Natural killer cell (primary cell): ENCODE measurements around the gene SORCS2. TPM values are rescaled to one million over a fixed set of nuclear protein-coding genes. Genes with fewer than 3 reads are reported as not detected.

Source experiments
- ATAC-seq, 3 donors: fragments of 150-1000 bp in 2 of 3; fragments of 200-7000 bp in 1 of 3; cut with Tn5 transposase; 1 replicate in 1 of 3; 2 replicates in 2 of 3; pipeline ENCODE4 v1.10.0; 2021; ENCODE audit warnings: mild to moderate bottlenecking in 2 of 3, moderate library complexity in 2 of 3
- DNase-seq, 2 donors: peaks; one replicate each; pipeline versions ENCODE4 v3.0.0 to v3.0.0-alpha.2; 2013 to 2021; ENCODE audit warnings: mixed read lengths in 1 of 2
- H3K27ac ChIP-seq: one replicate; pipeline ENCODE4 v1.5.1; 2013; ENCODE audit warnings: mild to moderate bottlenecking, low read length
- H3K27me3 ChIP-seq: one replicate; pipeline ENCODE4 v1.6.1; 2013; ENCODE audit warnings: low read length; ENCODE audit not compliant: control insufficient read depth, insufficient read depth
- H3K36me3 ChIP-seq: one replicate; pipeline ENCODE4 v1.6.1; 2013; ENCODE audit warnings: low read length; ENCODE audit not compliant: control insufficient read depth, insufficient read depth
- H3K4me1 ChIP-seq: one replicate; pipeline ENCODE4 v1.6.1; 2013; ENCODE audit warnings: low read length; ENCODE audit not compliant: control insufficient read depth, insufficient read depth
- H3K4me3 ChIP-seq: one replicate; pipeline ENCODE4 v1.5.1; 2013; ENCODE audit warnings: low read length
- H3K9me3 ChIP-seq: one replicate; pipeline ENCODE4 v1.6.1; 2013; ENCODE audit warnings: low read length; ENCODE audit not compliant: control insufficient read depth, insufficient read depth
- H3K27ac Mint-ChIP-seq, 2 donors: one replicate each; pipeline ENCODE4 v1.8.0; 2022; ENCODE audit warnings: mild to moderate bottlenecking in 2 of 2, mixed read lengths in 2 of 2, moderate library complexity in 1 of 2
- H3K27me3 Mint-ChIP-seq, 2 donors: one replicate each; pipeline ENCODE4 v1.8.0; 2022; ENCODE audit warnings: low read depth in 2 of 2, mixed read lengths in 2 of 2
- H3K36me3 Mint-ChIP-seq: one replicate; pipeline ENCODE4 v1.8.0; 2022; ENCODE audit warnings: mixed read lengths
- H3K4me1 Mint-ChIP-seq, 2 donors: one replicate each; pipeline ENCODE4 v1.8.0; 2022; ENCODE audit warnings: mixed read lengths in 2 of 2
- H3K4me3 Mint-ChIP-seq: one replicate; pipeline ENCODE4 v1.8.0; 2022; ENCODE audit warnings: mild to moderate bottlenecking, moderate library complexity, mixed read lengths
- H3K9me3 Mint-ChIP-seq, 2 donors: one replicate each; pipeline ENCODE4 v1.8.0; 2022; ENCODE audit warnings: mixed read lengths in 2 of 2
- CTCF ChIP-seq: fragments of 200-600 bp; IDR thresholded peaks from one replicate; pipeline ENCODE4 v1.8.0; 2022; ENCODE audit warnings: antibody characterized with exemption
- WGBS: methylation state at CpG from one replicate; pipeline ENCODE4 v1.1.7; 2013; ENCODE audit warnings: missing lambda C conversion rate; ENCODE audit not compliant: insufficient coverage; 5-methylcytosine and 5-hydroxymethylcytosine counted together
- intact Hi-C: fragments of 100-400 bp; cut with micrococcal nuclease; formaldehyde crosslinking; loops from one replicate; pipeline ENCODE4 v1.14.2; 2022
- total RNA-seq, 4 donors: library from RNA; stranded (reverse); fragments of 120-200 nt in 1 of 4; gene quantifications; one replicate each; pipeline versions ENCODE4 v1.2.3 to v1.2.4, GENCODE V29; 2013 to 2022

The SORCS2 gene
- total RNA-seq, 3 donors from 2014 or later (not counting 1 experiment from before 2014, with no cell fraction given): 1.2 to 2.5 (median 1.4) TPM

DNA sequence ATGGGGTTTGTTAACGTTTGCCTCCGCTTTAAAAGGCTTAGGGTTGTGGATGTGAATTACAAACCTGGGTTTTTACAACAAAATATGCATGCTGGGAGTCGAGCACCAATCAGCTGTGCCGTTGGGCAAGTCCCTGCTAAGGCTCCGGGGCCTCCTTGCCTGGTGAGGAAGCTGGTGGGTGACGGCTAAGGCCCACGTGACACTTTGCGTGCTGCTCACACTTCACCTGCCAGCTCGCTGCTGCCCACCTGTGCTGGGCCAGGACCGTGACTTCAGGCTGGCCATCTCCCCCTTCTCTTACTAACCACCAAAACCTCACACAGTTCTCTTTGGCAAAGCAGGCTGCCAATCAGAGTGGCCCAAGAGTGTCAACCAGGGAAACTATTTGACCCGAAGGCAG lies 569.0 kb downstream of the SORCS2 start:
- Mint-ChIP-seq H3K4me1 (peaks cover 11 to 19% of the 10 kb centered on the region in 2 donors), H3K9me3 (no peaks in the 10 kb centered on the region), H3K27me3 (no peaks in the 10 kb centered on the region), H3K27ac (no peak overlapping the region), H3K4me3 (no peak overlapping the region), H3K36me3 (no peaks in the 10 kb centered on the region)
- Histone ChIP-seq H3K36me3 (no peaks in the 10 kb centered on the region), H3K27ac (no peak overlapping the region), H3K4me3 (no peak overlapping the region), H3K4me1 (peaks cover 16% of the 10 kb centered on the region), H3K9me3 (no peaks in the 10 kb centered on the region), H3K27me3 (no peaks in the 10 kb centered on the region)
- intact Hi-C loops: loop anchor here (5.0 kb wide), 1 partner anchor 41 kb away; no protein-coding TSS in a partner anchor
- ATAC-seq: no peak
- no peak for TF ChIP-seq CTCF
- WGBS: 76% methylated on average over 11 of the region's 11 CpGs
- no peak for DNase-seq

DNA sequence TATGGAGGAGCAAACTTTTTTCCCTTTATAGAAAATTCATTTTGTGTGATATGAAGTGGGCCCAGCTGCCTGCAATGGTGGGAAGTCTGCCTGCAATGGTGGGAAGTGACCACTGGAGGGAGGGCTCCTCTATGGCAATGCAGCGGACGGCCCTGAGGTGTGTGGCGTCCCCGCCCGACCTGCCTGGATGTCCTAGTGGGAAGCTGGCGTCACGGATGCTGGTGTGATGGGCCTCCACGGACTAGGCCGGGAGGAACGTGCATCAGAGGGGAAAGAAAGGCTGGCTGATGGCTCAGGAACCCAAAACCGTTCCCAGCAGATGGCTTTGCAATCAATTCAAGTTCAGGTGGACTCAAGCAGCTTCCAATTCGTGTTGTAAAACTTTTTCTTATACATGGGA lies 569.4 kb downstream of the SORCS2 start:
- intact Hi-C loops: loop anchor here (5.0 kb wide), 1 partner anchor 41 kb away; no protein-coding TSS in a partner anchor
- ATAC-seq: peak; percentile 57 to 83 (median 80)
- H3K27ac Mint-ChIP-seq: no peak overlapping the region
- Histone ChIP-seq H3K9me3 (no peaks in the 10 kb centered on the region), H3K4me3 (no peak overlapping the region), H3K4me1 (peaks cover 16% of the 10 kb centered on the region), H3K27me3 (no peaks in the 10 kb centered on the region), H3K36me3 (no peaks in the 10 kb centered on the region), H3K27ac (no peak overlapping the region)
- H3K36me3 Mint-ChIP-seq: no peaks in the 10 kb centered on the region
- no peak overlapping the region for H3K4me3 Mint-ChIP-seq
- TF ChIP-seq CTCF: peak; percentile 64
- H3K4me1 Mint-ChIP-seq: peaks cover 11 to 19% of the 10 kb centered on the region in 2 donors
- 30% methylated on average over 12 of the region's 12 CpGs for WGBS
- DNase-seq: peak; percentile 27 to 76
- no peaks in the 10 kb centered on the region for H3K9me3 Mint-ChIP-seq
- H3K27me3 Mint-ChIP-seq: no peaks in the 10 kb centered on the region

- Histone ChIP-seq H3K27me3 (no peaks in the 10 kb centered on the region), H3K4me3 (no peak overlapping the region), H3K4me1 (peaks cover 16% of the 10 kb centered on the region), H3K27ac (no peak overlapping the region), H3K9me3 (no peaks in the 10 kb centered on the region), H3K36me3 (no peaks in the 10 kb centered on the region)
- TF ChIP-seq CTCF: no peak
- Mint-ChIP-seq H3K4me3 (no peak overlapping the region), H3K27me3 (no peaks in the 10 kb centered on the region), H3K9me3 (no peaks in the 10 kb centered on the region), H3K36me3 (no peaks in the 10 kb centered on the region), H3K27ac (no peak overlapping the region), H3K4me1 (peaks cover 11 to 19% of the 10 kb centered on the region in 2 donors)
- intact Hi-C loops: loop anchor here (5.0 kb wide), 1 partner anchor 40 kb away; no protein-coding TSS in a partner anchor
- no peak for DNase-seq
- WGBS: 74% methylated on average over 12 of the region's 15 CpGs
- no peak for ATAC-seq
Measured at GRCh38 chr4:7762376-7763030, 570.2 kb downstream of the SORCS2 start.
